Activated CD8-positive, alpha-beta memory T cell treated with anti-CD3 and anti-CD28 coated beads for 48 hours (primary cell): ENCODE measurements around the gene EPS8L2.
A peak's percentile ranks its signal among the peaks of the same experiment; 100 is the strongest.

ENCODE experiments used
- DNase-seq, 3 experiments: peaks; one replicate each; pipeline ENCODE4 v3.0.0-alpha.2; 2020; ENCODE audit warnings: low read depth in 2 of 3, low spot score in 2 of 3

The EPS8L2 gene

DNA sequence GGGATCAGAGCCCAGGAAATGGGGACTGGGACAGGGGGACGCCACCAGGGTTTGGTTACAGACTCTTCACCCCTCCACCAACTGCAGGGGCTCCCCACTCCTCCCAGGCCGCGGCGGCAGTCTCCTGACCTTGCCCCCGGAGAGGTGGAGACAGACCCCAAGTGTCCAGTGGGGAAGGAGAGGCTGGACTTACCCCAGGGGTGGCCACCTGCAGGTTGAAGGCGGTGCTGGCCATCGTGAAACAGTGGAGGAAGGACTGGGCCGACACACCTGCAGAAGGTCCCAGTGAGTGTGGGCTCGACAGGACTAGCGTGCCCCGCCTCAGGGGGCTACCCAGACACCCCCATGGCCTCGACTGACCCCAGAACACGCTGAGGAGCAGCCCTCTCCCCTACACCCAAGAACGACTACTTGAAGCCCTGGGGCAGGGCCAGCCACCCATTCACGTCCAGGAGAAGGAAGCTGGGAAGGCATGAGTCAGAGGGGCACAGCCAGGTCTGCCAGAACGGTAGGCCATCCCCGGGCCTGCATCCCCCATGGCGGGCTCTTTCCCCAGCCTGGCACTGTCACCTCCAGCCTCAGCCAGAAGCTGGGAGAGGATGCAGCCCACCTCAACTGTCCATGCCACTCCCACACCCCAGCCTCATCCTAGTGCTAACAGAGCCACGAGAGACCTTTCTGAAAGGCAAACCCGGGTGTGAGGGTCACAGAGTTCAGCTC, 69.0 kb downstream of the EPS8L2 start:
- no peak for DNase-seq

GRCh38 chr11:776263-776560, 70.2 kb downstream of the EPS8L2 start:
- DNase-seq: no peak

- peak in 1 of 3 experiments; percentile 33 for DNase-seq
Observed at GRCh38 chr11:776561-777287, 70.7 kb downstream of the EPS8L2 start.
